K562 (cell line): ENCODE measurements around the gene SLC66A3. TPM values are rescaled to one million over a fixed set of nuclear protein-coding genes. Genes with fewer than 3 reads are reported as not detected.

Experiments used
- ATAC-seq: fragments of 200-7000 bp; cut with Tn5 transposase; 3 replicates; pipeline ENCODE4 v1.9.1; 2020; ENCODE audit warnings: moderate library complexity
- BruUV-seq: library from RNA; stranded (reverse); fragments of 400-500 nt; replicated peaks from 2 replicates; lab custom pipeline; 2021; lab: Mats Ljungman, UMichigan
- CTCF ChIA-PET: fragments of 300-600 bp; formaldehyde crosslinking; extraction: SDS; loops from one replicate; lab custom pipeline; 2021; ENCODE audit warnings: low intra/inter-chr PET ratio; lab: Yijun Ruan, JAX
- POLR2A ChIA-PET: fragments of 300-600, 350-650 bp; sonication (Branson Sonifier 250); formaldehyde crosslinking; extraction: SDS; loops from one replicate; lab custom pipeline; 2021; ENCODE audit warnings: antibody characterized with exemption, inconsistent platforms; lab: Yijun Ruan, JAX
- DNase-seq, 4 experiments: peaks; one replicate each; pipeline versions ENCODE4 v3.0.0 to v3.0.0-alpha.2; 2011 to 2018; ENCODE audit warnings: low spot score in 3 of 4, mixed read lengths in 3 of 4; ENCODE audit errors: extremely low read depth in 1 of 4
- FAIRE-seq: peaks from 2 replicates; lab custom pipeline; 2011; peaks lifted over from hg19 to GRCh38; lab: Jason Lieb, UNC
- H2AFZ ChIP-seq: 2 replicates; pipeline ENCODE4 v1.6.0; 2011; ENCODE audit warnings: low read depth, low read length, control low read depth, inconsistent platforms
- H3K27ac ChIP-seq: fragments of 200-600 bp; 3 replicates; pipeline ENCODE4 v1.8.0; 2011; ENCODE audit warnings: low read depth, mild to moderate bottlenecking, control low read depth, inconsistent platforms, low read length, moderate library complexity, mixed read lengths; ENCODE audit errors: extremely low read depth
- H3K27me3 ChIP-seq, 2 experiments: fragments of 300-600 bp in 1 of 2; 2 replicates in 1 of 2; 3 replicates in 1 of 2; pipeline versions ENCODE4 v1.6.0 to v1.8.0; 2011; ENCODE audit warnings: inconsistent platforms in 2 of 2, low read length in 2 of 2, mild to moderate bottlenecking in 1 of 2, mixed read lengths in 1 of 2, moderate library complexity in 1 of 2; ENCODE audit not compliant: control insufficient read depth in 2 of 2, insufficient read depth in 2 of 2
- H3K36me3 ChIP-seq: fragments of 300-600 bp; 3 replicates; pipeline ENCODE4 v1.8.0; 2011; ENCODE audit warnings: mild to moderate bottlenecking, low read length, inconsistent platforms; ENCODE audit not compliant: control insufficient read depth, insufficient read depth
- H3K4me1 ChIP-seq, 2 experiments: fragments of 200-600 bp in 1 of 2; replicated peaks in 1 of 2; 2 replicates in 1 of 2; 3 replicates in 1 of 2; pipeline versions ENCODE4 v1.5.1 to v1.8.0; 2011; ENCODE audit warnings: inconsistent platforms in 2 of 2, low read length in 2 of 2, mild to moderate bottlenecking in 1 of 2, mixed read lengths in 1 of 2, moderate library complexity in 1 of 2; ENCODE audit not compliant: control insufficient read depth in 2 of 2, insufficient read depth in 2 of 2
- H3K4me2 ChIP-seq: 2 replicates; pipeline ENCODE4 v1.6.1; 2011; ENCODE audit warnings: low read length, control low read depth, inconsistent platforms, mixed read lengths; ENCODE audit not compliant: insufficient read depth
- H3K4me3 ChIP-seq: fragments of 200-600 bp; sonication (generic), shearing (Covaris generic); 2 replicates; pipeline ENCODE4 v1.5.1; 2016; ENCODE audit warnings: control low read depth, inconsistent platforms
- H3K79me2 ChIP-seq: fragments of 200-600 bp; 3 replicates; pipeline ENCODE4 v1.8.0; 2011; ENCODE audit warnings: low read length, inconsistent platforms; ENCODE audit not compliant: control insufficient read depth, insufficient read depth
- H3K9ac ChIP-seq, 2 experiments: 2 replicates each; pipeline versions ENCODE4 v1.6.0 to v1.6.1; 2011; ENCODE audit warnings: low read depth in 2 of 2, low read length in 2 of 2, control low read depth in 1 of 2, inconsistent platforms in 1 of 2, mild to moderate bottlenecking in 1 of 2, mixed read lengths in 1 of 2; ENCODE audit not compliant: insufficient read depth in 1 of 2
- H3K9me1 ChIP-seq: one replicate; pipeline ENCODE4 v1.6.0; 2011; ENCODE audit warnings: inconsistent platforms, mild to moderate bottlenecking, low read length, moderate library complexity; ENCODE audit not compliant: control insufficient read depth, insufficient read depth
- H3K9me3 ChIP-seq: replicated peaks from 2 replicates; pipeline ENCODE4 v1.5.1; 2011; ENCODE audit warnings: low read depth, low read length, inconsistent platforms; ENCODE audit not compliant: control insufficient read depth, insufficient read depth
- H4K20me1 ChIP-seq: replicated peaks from 2 replicates; pipeline ENCODE4 v1.6.1; 2011; ENCODE audit warnings: low read length, inconsistent platforms, mixed read lengths; ENCODE audit not compliant: control insufficient read depth, insufficient read depth
- C11orf30 ChIP-seq: fragments of 450-650 bp; IDR thresholded peaks from 2 replicates; pipeline ENCODE4 v1.6.1; 2016; ENCODE audit warnings: low read depth, mild to moderate bottlenecking
- PHB2 ChIP-seq: fragments of 450-650 bp; IDR thresholded peaks from 2 replicates; pipeline ENCODE4 v1.6.1; 2017; ENCODE audit warnings: low read depth
- SNIP1 ChIP-seq: fragments of 450-650 bp; IDR thresholded peaks from 2 replicates; pipeline ENCODE4 v1.7.1; 2017; ENCODE audit warnings: low read depth, mild to moderate bottlenecking
- TCFL5 ChIP-seq: fragments of 250-450 bp; sonication (Bioruptor Pico); conservative IDR thresholded peaks from 2 replicates; pipeline ENCODE4 v1.6.1; 2021; ENCODE audit warnings: mild to moderate bottlenecking, moderate library complexity, matching md5 sums
- ZBED1 ChIP-seq: IDR thresholded peaks from 2 replicates; pipeline ENCODE4 v1.6.1; 2014
- ZNF41 ChIP-seq: fragments of 250-450 bp; sonication (Bioruptor Pico); conservative IDR thresholded peaks from 2 replicates; pipeline ENCODE4 v1.4.0; 2020; ENCODE audit warnings: mild to moderate bottlenecking
- ZNF764 ChIP-seq: fragments of 250-450 bp; sonication (Bioruptor Pico); IDR thresholded peaks from 2 replicates; pipeline ENCODE4 v1.4.0; 2020; ENCODE audit warnings: low read depth, mild to moderate bottlenecking, moderate library complexity
- WGBS: fragments of 100-300 bp; shearing (Covaris generic); methylation state at CpG from one replicate; pipeline ENCODE4 v1.1.6; 2016; ENCODE audit warnings: low coverage, mixed read lengths; ENCODE audit not compliant: insufficient coverage; ENCODE audit errors: missing lambda C conversion rate; 5-methylcytosine and 5-hydroxymethylcytosine counted together
- in situ Hi-C: fragments of 300-500 bp; cut with MboI; formaldehyde crosslinking; loops from 4 replicates; pipeline ENCODE4 v1.15.0; 2018; ENCODE audit warnings: inconsistent platforms, mixed read lengths
- intact Hi-C: fragments of 100-400 bp; cut with micrococcal nuclease; formaldehyde crosslinking; loops from 2 replicates; pipeline ENCODE4 v1.14.2; 2022
- polyA plus RNA-seq, 8 experiments: library from polyadenylated mRNA; depleted of rRNA in 4 of 8; stranded (reverse) in 5 of 8; unstranded in 3 of 8; fragments of >200 nt; fragmentation: Nextera tagmentation in 2 of 8; fragmentation: Illumina TruSeq in 1 of 8; extraction: Ambion mirVana in 2 of 8; extraction: Trizol in 1 of 8; gene quantifications; 2 replicates each; pipeline versions ENCODE4 v1.2.1 to v1.2.3, GENCODE V29; 2011 to 2014; ENCODE audit warnings: inconsistent platforms in 1 of 8, missing spikeins in 1 of 8
- total RNA-seq, 7 experiments: library from RNA; depleted of rRNA in 6 of 7; stranded (reverse); fragments of >200 nt in 6 of 7; fragmentation: Illumina TruSeq in 2 of 7; extraction: Trizol in 2 of 7; gene quantifications; 2 replicates each; pipeline versions ENCODE4 v1.2.1 to v1.2.3, GENCODE V29; 2011 to 2021; ENCODE audit warnings: low replicate concordance in 1 of 7
- TF ChIP-seq, protein P1 (sequence below), 2 experiments: fragments of 150-350 bp in 1 of 2; IDR thresholded peaks; 2 replicates each; pipeline ENCODE4 v1.6.1; 2012 to 2016; ENCODE audit warnings: low read depth in 2 of 2, low read length in 2 of 2, mild to moderate bottlenecking in 1 of 2, moderate library complexity in 1 of 2
- TF ChIP-seq, protein P2 (sequence below): fragments of 450-650 bp; IDR thresholded peaks from 2 replicates; pipeline ENCODE4 v1.6.1; 2016; ENCODE audit warnings: mild to moderate bottlenecking, moderate library complexity

The SLC66A3 gene
- total and polyA plus RNA-seq, 9 of the 15 experiments (the other 6 are each of a cell fraction or from before 2014, with no cell fraction given): 2.8 to 30.0 (median 9.1) TPM

DNA sequence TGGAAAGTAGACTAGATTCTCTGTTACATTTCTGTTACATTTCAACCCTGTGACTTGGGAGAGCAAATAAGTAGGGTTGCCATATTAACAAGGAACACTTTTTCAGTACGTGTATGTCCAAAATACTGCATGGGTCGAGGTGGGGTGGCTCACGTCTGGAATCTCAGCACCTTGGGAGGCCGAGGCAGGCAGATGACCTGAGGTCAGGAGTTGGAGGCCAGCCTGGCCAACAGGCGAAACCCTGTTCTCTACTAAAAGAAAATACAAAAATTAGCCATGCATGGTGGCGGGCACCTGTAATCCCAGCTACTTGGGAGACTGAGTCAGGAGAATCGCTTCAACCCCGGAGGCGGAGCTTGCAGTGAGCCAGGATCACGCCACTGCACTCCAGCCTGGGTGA lies 11.2 kb downstream of the SLC66A3 start:
- H2AFZ ChIP-seq: no peak overlapping the region
- DNase-seq (no peak), FAIRE-seq (no peak), ATAC-seq (no peak)
- in situ Hi-C loops (no loop called here), intact Hi-C loops (no loop called here)
- no peaks in the 10 kb centered on the region for H3K9me3 ChIP-seq
- no TSS peak for BruUV-seq
- no peaks in the 10 kb centered on the region for H3K9me1 ChIP-seq
- ChIA-PET CTCF (no interaction called here), POLR2A (no interaction called here)
- H3K27me3 ChIP-seq: no peaks in the 10 kb centered on the region
- 72% methylated on average over 10 of the region's 10 CpGs for WGBS
- no peak overlapping the region for H3K9ac ChIP-seq
- no peaks in the 10 kb centered on the region for H3K79me2 ChIP-seq
- H3K4me3 ChIP-seq: no peak overlapping the region
- H4K20me1 ChIP-seq: no peaks in the 10 kb centered on the region
- H3K4me2 ChIP-seq: no peak overlapping the region
- H3K36me3 ChIP-seq: no peaks in the 10 kb centered on the region
- peaks cover 0 to 7% of the 10 kb centered on the region in 2 experiments; a peak in 2 of 5 replicates for H3K4me1 ChIP-seq
- H3K27ac ChIP-seq: no peak overlapping the region
- TF ChIP-seq ZNF764 (no peak), TCFL5 (CRISPR knock-in tag) (no peak), C11orf30 (no peak), SNIP1 (no peak), PHB2 (no peak), ZNF41 (CRISPR knock-in tag) (no peak), ZBED1 (no peak)
- TF ChIP-seq, protein P1, sequence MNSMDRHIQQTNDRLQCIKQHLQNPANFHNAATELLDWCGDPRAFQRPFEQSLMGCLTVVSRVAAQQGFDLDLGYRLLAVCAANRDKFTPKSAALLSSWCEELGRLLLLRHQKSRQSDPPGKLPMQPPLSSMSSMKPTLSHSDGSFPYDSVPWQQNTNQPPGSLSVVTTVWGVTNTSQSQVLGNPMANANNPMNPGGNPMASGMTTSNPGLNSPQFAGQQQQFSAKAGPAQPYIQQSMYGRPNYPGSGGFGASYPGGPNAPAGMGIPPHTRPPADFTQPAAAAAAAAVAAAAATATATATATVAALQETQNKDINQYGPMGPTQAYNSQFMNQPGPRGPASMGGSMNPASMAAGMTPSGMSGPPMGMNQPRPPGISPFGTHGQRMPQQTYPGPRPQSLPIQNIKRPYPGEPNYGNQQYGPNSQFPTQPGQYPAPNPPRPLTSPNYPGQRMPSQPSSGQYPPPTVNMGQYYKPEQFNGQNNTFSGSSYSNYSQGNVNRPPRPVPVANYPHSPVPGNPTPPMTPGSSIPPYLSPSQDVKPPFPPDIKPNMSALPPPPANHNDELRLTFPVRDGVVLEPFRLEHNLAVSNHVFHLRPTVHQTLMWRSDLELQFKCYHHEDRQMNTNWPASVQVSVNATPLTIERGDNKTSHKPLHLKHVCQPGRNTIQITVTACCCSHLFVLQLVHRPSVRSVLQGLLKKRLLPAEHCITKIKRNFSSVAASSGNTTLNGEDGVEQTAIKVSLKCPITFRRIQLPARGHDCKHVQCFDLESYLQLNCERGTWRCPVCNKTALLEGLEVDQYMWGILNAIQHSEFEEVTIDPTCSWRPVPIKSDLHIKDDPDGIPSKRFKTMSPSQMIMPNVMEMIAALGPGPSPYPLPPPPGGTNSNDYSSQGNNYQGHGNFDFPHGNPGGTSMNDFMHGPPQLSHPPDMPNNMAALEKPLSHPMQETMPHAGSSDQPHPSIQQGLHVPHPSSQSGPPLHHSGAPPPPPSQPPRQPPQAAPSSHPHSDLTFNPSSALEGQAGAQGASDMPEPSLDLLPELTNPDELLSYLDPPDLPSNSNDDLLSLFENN (IDR thresholded peaks at IDR 0.05; ENCODE audit: low read depth in 2 of 2, low read length in 2 of 2): no peak
- TF ChIP-seq, protein P2, sequence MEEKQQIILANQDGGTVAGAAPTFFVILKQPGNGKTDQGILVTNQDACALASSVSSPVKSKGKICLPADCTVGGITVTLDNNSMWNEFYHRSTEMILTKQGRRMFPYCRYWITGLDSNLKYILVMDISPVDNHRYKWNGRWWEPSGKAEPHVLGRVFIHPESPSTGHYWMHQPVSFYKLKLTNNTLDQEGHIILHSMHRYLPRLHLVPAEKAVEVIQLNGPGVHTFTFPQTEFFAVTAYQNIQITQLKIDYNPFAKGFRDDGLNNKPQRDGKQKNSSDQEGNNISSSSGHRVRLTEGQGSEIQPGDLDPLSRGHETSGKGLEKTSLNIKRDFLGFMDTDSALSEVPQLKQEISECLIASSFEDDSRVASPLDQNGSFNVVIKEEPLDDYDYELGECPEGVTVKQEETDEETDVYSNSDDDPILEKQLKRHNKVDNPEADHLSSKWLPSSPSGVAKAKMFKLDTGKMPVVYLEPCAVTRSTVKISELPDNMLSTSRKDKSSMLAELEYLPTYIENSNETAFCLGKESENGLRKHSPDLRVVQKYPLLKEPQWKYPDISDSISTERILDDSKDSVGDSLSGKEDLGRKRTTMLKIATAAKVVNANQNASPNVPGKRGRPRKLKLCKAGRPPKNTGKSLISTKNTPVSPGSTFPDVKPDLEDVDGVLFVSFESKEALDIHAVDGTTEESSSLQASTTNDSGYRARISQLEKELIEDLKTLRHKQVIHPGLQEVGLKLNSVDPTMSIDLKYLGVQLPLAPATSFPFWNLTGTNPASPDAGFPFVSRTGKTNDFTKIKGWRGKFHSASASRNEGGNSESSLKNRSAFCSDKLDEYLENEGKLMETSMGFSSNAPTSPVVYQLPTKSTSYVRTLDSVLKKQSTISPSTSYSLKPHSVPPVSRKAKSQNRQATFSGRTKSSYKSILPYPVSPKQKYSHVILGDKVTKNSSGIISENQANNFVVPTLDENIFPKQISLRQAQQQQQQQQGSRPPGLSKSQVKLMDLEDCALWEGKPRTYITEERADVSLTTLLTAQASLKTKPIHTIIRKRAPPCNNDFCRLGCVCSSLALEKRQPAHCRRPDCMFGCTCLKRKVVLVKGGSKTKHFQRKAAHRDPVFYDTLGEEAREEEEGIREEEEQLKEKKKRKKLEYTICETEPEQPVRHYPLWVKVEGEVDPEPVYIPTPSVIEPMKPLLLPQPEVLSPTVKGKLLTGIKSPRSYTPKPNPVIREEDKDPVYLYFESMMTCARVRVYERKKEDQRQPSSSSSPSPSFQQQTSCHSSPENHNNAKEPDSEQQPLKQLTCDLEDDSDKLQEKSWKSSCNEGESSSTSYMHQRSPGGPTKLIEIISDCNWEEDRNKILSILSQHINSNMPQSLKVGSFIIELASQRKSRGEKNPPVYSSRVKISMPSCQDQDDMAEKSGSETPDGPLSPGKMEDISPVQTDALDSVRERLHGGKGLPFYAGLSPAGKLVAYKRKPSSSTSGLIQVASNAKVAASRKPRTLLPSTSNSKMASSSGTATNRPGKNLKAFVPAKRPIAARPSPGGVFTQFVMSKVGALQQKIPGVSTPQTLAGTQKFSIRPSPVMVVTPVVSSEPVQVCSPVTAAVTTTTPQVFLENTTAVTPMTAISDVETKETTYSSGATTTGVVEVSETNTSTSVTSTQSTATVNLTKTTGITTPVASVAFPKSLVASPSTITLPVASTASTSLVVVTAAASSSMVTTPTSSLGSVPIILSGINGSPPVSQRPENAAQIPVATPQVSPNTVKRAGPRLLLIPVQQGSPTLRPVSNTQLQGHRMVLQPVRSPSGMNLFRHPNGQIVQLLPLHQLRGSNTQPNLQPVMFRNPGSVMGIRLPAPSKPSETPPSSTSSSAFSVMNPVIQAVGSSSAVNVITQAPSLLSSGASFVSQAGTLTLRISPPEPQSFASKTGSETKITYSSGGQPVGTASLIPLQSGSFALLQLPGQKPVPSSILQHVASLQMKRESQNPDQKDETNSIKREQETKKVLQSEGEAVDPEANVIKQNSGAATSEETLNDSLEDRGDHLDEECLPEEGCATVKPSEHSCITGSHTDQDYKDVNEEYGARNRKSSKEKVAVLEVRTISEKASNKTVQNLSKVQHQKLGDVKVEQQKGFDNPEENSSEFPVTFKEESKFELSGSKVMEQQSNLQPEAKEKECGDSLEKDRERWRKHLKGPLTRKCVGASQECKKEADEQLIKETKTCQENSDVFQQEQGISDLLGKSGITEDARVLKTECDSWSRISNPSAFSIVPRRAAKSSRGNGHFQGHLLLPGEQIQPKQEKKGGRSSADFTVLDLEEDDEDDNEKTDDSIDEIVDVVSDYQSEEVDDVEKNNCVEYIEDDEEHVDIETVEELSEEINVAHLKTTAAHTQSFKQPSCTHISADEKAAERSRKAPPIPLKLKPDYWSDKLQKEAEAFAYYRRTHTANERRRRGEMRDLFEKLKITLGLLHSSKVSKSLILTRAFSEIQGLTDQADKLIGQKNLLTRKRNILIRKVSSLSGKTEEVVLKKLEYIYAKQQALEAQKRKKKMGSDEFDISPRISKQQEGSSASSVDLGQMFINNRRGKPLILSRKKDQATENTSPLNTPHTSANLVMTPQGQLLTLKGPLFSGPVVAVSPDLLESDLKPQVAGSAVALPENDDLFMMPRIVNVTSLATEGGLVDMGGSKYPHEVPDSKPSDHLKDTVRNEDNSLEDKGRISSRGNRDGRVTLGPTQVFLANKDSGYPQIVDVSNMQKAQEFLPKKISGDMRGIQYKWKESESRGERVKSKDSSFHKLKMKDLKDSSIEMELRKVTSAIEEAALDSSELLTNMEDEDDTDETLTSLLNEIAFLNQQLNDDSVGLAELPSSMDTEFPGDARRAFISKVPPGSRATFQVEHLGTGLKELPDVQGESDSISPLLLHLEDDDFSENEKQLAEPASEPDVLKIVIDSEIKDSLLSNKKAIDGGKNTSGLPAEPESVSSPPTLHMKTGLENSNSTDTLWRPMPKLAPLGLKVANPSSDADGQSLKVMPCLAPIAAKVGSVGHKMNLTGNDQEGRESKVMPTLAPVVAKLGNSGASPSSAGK: no peak
